T-helper 22 cell (primary cell): Measurements from ENCODE around the gene FOXN4.

Source experiments
- DNase-seq: peaks from one replicate; pipeline ENCODE4 v3.0.0-alpha.2; 2020; ENCODE audit warnings: low read depth

FOXN4 gene

DNA sequence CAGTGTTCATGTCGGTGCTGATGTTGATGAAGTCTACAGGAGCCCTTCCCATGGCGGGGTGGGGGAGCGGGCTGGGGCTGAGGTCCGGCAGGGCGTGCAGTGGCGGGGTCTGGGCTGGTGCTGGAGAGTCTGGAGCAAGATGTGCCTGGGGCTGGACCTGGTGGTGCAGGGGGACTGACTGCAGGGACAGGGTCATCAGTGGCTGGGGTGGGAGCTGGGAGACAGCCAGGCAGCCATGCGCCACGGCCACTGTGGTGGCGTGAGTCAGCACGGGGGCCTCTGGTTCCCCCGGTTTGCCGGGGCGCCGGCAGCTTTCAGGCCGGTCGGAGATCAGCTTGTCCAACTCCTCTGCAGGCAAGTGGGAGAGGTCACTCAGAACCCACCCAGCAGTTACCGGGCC, 27.6 kb downstream of the FOXN4 start:
- no peak for DNase-seq

DNA sequence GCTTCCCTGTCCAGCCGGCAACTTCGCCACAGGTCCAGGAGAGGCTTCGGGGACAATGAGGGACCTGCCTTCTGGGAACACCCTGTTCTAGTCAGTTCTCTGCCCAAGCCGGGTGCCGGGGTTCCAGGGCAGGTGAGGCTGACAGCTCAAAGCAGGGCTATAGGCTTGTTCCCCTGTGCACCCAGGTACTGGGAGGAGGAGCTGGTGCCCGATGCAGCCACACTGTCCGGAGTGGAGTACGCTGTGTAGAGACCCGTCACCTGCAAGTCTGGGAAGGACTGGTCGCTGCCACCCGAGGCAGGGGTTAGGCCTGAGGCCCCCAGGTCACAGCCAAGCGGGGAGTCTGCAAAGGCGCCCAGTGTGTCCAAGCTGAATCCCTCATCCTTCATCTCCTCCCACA, 29.6 kb downstream of the FOXN4 start:
- no peak for DNase-seq

DNA sequence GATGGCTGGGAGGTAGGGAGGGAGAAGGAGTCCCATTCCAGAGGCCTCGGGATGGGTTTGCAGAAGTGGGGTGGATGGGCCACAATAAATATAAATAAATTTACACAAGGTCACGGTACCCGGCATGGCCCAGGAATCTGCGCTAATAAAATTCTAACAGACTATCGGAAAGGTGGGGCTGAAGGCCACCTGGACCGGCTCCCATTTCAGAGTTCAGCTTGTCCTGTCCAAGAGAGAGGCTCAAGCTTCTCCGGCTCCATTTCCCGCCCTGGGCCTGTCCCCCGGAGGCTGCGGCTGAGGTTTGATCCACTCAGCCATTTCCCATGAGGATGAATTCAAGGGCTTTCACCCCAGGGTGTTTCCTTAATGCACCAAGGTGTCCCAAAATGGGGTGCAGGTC, 30.2 kb downstream of the FOXN4 start:
- no peak for DNase-seq

DNA sequence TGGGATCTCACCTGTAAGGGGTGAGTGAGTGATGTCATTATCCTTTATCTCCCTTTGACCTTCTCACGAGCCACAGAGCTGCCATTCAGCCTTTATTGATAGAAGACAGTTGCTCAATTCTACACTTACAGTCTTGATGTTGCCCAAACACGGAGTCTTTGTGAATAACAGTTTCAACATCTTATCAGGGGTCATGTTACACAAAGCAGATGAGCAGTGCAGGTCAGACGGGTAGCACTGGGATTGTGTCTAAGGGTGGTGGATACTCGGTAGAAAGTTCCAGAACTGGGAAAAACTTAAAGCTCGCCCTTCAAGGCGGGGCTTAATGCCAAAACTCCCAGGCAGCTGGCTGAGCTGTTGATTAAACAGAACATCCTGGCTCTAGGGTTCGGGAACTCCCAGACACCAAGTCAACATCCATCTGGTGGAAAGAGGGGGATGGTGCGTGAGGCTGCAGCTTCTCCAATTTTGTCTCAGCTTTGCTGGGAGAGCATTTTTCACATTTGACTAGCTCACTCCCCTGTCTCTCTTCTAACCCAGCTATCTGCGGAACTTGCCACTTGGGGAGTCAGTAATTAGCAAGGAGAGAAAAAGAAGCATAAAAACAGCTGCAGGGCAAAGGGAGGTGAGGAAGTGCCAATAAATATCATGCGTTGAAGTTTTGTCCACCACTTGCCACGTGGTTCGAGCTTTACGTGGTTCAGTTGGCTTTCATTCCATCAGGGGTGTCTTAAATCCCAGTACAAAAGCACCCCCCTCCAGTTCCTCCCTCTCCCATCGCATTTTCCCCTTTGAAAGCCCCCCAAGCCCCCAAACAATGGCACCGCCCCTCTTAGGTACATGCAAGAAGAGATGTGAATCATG, 31.0 kb downstream of the FOXN4 start:
- DNase-seq, result no peak

DNA sequence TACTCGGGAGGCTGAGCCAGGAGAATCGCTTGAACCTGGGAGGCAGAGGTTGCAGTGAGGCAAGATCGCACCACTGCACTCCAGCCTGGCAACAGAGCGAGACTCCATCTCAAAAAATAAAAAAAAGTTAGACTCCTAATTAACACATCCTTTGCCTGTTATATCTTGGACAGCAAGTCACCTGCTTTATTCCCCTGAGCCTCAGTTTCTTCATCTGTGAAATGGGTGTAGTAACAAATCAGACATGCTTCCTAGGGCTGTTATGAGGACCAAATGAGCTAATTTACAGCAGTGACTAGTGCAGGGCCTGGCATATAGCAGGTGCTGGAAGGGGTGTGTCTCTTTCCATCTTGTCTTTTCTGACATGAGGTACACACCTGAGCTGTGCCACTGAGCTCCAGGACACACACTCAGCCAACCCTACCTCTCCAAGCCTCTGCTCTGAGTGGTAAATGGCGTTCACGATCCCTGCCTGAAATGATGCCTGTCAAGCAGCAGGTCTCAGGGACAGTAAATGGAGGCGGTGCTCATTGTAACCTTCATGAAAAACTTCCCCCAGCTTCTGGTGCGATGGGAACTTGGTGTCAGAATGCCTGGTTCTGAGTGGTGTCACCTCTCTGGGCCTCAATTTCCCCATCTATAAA, 31.7 kb downstream of the FOXN4 start:
- no peak for DNase-seq

DNA sequence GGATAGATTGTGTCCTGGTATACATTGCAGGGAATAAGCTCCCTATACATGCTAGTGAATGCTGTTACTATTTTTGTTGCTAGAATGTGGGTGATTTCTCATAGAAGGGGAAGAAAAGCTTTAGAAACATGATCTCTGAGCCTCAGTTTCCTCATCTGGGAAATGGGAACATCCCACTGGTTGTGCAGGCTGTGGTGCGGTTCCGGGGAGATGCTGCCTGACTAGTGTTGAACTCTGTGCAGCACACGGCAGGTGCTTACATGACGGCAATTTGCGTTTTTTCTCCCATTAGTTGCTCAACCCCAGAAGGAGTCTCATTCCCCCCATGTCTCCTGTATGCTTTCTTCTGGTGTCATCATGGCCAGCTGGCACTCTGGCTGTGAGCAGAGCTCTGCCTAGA, 32.9 kb downstream of the FOXN4 start:
- DNase-seq, result no peak

DNA sequence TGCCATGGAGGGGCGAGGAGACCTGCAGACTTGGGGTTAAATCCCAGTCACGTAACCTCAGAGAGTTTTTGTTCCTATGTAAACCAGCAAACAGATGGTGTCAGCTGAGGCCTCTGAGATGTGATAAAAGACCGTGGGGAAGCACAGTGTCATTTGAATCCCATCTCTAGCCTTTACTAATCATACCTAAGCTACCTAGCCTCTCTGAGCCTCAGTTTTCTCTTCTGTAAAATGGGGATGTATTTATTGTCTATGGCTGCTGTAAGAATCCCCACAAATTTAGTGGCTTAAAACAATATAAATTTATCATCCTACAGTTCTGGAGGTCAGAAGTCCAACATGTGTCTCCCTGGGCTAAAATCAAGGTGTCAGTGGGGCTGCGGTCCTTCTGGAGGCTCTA, 33.9 kb downstream of the FOXN4 start:
- no peak for DNase-seq

DNA sequence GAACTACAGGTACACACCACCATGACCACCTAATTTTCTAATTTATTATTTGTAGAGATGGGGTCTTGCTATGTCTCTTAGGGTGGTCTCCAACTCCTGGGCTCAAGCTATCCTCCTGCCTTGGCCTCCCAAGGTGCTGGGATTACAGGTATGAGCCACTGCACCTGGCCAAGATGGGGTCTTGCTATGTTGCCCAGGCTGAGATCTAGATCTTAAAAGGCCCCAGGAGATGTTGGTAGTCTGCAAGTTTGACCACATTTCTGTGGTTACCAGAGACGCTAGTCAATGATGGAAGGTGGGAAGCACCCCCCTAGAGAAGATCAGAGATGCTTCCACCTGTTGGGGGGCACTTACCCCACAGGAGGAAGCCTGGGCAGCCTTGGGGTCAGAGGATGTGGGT, 34.7 kb downstream of the FOXN4 start:
- no peak for DNase-seq

DNA sequence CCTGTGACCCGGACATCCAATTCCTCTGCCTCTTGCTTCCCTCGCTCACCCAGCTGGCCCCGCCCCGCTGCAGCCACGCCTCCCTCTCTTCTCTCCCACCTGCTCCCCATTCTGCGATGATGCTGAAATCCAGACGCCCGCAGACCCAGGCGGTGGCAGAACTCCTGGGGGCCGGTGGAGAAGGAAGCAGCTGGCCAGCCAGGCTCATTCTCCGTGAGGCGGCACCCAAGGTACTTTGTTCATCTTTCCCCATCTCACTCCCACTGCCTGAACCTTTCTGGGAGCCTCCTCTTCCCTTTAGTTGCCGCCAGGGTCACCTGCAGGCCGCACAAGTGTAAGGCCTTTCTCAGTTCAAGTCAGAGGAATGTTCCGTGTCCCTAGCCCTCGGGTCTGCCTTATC, 35.7 kb downstream of the FOXN4 start:
- DNase-seq, result no peak

DNA sequence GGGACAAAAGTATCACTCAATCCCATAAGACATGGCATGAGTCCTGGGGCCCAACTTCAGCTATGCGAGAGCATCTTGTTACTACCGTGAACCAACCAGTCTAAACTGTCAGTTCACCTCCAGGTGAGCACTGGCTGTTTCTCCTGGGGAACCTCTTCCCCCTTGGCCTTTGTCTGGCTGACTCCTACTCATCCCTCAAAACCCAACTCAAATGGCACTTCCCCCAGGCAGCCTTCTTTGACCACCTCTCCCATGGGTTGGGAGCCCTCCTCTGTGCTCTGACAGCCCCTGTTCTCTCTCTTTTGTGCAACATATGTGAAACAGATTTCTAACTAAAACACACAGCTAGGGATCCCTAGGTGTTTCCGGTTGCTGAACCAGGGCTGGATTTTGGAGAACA, 37.7 kb downstream of the FOXN4 start:
- no peak for DNase-seq

DNA sequence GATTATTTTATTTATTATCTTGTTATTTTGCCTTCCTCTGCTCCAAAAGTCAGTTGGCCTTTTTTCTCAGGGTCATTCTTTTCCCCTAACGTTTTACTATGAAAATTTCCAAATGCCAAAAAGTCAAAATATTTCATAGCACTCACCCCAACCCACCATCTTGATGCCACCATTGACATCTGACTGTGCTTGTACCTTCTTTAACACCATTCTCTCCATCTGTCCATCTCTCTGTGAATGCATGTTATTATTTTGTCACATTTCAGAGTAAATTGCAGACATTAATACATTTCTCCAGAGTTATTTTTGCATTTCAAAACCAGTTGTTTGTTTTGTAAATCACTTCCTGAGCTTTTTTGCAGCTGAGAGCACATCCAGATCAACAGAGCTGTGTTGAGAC, 38.6 kb downstream of the FOXN4 start:
- DNase-seq, result no peak

DNA sequence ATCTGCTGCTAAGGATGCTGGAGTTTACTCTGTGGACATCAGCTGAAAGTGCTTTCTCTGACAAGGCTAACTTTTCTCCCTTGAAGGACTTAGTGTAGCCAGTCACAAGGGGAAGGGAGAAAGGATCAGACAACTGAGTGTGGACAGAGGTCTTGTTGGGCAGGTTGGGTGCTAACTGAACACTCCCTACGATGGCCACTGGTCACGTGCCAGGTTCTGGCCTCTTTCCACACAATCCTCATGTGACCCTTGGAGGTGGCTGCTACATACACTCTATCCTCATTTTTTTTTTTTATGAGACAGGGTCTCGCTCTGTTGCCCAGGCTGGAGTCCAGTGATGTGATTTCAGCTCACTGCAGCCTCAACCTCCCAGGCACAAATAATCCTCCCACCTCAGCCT, 39.7 kb downstream of the FOXN4 start:
- DNase-seq, result no peak

DNA sequence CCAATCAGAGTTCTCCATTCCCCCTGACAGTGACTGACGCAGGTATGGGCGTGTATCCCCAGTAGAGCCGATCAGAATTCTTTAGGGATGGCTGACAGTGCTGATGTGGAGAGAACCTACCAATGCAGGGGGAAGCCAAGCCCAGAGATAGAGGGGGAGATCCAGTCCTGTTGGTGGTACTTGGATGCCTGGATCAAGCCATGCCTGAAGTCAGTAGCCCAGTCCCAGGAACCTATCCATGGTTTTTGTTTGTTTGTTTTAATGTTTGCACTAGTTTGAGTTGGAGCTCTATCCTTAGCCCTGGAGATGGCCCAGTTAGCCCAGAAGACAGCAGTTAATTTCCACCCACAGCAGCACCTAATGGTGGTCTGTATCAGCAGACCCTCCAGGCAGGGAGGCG, 40.2 kb downstream of the FOXN4 start:
- DNase-seq, result no peak

DNA sequence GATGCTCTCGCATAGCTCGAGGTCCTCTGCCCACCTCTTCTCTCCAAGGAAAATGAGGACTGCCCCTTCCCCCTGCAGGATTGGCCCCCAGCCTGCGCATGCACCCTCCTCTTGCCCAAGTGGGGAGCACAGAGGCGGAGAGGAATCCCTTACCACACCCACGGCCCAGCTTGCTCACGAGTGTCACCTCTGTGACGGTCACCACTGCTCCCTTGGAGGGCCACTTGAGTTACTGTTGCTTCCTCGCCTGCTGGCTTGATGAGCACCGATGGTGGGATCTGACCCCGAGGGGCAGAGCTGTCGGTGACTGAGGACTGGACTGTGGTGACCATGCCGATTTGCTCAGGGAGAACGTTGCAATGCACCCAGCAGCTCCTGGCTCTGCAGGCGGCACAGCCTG, 41.7 kb downstream of the FOXN4 start:
- DNase-seq, result no peak

DNA sequence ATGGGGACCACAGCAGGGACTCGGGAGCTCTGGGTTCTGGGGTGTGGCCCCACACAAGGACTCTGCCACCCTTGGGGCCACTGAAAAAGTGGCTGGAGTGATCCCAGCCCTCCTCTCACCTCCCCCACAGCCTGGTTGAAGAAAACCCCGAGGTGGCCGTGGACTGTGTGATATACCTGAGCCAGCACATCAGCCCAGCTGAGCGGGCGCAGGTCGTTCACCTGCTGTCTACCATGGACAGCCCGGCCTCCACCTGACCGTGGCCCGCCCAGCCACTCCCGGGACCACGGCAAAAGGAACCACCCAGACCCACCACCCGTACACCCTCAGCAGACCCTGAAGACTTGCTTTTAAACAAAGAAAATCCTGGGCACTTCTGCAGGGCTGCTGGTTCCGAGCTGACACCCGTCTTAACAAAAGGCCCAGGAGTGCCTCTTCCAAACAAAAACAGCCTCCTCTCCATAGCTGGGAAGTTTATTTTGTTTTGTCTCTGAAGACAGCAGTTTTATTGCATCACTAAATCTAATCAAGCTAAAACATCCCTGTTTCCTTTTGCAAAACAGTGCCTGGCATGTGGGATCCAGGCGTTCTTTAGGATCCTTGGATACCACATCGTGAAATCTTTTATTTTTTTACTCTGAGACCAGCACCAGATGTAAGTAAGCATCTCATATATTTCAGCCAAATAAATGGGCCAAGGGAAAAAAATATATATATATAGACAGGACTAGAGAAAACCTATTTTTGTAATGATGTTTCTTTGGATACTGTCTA, 42.8 kb downstream of the FOXN4 start:
- no peak for DNase-seq

DNA sequence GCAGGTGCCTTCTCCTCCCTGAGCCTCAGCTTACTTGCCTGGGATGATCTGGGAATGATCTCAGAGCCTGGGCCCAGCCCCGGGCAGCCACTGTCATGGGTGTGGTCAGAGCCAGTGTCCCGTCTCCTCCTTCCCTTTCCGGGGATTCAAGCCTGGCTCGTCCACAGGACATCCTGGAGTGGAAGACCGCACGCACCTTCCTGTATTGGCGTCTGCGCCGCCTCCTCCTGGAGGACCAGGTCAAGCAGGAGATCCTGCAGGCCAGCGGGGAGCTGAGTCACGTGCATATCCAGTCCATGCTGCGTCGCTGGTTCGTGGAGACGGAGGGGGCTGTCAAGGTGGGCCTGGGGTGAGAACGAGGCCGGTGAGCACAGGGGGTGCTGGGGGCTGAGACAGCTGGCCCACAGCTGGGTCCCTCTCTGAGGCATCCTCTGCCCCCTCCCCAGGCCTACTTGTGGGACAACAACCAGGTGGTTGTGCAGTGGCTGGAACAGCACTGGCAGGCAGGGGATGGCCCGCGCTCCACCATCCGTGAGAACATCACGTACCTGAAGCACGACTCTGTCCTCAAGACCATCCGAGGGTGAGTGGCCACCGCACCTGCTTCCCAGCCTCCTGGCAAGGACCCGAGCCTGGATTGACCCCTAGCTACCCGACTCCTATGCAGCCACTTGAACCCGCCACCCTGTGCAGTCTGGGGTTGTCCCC, 44.0 kb downstream of the FOXN4 start:
- DNase-seq, result no peak

DNA sequence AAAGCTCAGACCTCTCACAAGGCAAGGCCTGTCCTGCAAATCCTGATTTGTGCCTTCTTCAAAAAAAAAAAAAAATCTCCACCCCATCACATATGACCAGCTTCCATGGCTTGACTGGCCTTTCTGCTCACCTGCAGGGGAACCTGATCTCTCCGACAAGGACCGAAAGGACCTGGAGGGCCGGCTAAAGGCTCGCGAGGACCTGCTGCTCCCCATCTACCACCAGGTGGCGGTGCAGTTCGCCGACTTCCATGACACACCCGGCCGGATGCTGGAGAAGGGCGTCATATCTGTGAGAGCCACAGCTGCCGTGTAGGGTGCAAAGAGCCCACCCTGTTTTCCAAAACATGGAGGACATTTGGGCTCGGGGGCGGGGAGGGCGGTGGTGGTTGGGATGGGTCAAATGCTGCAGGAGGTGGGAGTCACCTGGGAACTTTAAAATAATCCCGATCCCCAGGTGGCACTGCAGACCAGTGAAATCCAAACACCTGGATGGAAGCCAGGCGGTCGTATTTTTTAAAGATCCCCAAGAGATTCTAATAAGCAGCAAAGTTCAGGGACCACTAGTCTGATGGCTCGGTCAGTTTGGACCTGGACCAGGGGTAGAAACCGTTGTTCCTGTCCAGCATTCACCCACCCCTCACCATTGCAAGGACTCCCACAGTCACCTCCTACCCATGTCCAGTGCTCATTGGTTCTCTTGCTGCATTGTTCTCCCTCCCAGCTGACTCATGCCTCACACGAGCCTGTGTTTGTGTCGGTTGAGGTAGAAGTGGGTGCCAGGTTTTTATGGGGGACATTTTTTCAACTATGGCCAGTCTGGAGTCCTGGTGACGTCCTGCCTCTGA, 44.8 kb downstream of the FOXN4 start:
- no peak for DNase-seq

DNA sequence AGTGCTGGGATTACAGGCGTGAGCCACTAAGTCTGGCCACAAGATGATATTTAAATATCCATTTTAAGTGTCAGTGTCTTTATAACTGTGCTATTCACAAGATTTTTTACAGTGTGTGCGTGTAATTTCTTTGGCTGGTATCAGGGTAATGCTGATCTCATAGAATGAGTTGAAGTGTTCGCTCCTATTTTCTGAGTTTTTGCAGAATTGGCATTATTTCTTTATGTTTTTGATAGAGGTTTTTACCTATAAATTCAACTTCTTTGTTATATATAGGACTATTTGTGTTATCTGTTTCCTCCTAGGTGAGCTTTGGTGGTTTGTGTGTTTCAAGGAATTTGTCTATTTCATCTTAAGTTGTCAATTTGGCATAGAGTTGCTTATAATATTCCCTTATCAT, 45.6 kb downstream of the FOXN4 start:
- no peak for DNase-seq

DNA sequence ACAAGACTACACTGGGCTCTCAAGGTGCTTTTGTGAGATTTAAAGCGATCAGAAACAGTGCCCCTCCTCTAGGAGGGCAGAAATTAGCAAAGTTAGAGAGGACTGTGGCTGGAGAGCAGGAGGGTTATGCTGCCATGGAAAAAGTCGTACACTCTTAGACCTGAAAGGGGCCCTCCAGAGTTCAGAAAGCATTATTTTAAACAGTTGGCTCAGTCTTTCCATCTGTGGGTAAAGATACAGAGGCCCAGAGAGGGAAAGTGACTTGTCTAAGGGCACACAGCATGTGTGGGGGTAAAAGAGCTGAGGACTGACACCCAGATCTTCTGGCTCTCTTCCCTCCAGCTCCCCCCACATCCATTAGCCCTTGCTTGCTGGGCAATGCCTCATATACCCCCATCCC, 47.1 kb downstream of the FOXN4 start:
- no peak for DNase-seq

DNA sequence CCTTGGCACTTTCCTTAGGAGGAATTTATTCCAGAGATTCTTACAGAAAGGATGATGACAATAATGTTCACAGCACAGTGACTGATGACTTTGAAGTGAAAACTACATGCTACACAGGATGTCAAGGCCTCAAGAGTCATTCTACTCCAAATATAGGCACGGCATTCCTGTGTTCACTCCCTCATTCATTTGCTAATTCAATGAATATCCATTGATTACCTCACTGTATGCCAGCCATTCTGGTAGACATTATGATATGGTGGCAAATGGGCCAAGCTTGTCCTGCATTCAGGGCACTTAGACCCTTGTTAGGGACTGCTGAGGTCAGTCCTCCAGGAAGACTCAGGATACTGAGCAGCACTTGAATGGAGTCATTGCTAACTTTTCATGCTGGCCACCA, 48.0 kb downstream of the FOXN4 start:
- no peak for DNase-seq

DNA sequence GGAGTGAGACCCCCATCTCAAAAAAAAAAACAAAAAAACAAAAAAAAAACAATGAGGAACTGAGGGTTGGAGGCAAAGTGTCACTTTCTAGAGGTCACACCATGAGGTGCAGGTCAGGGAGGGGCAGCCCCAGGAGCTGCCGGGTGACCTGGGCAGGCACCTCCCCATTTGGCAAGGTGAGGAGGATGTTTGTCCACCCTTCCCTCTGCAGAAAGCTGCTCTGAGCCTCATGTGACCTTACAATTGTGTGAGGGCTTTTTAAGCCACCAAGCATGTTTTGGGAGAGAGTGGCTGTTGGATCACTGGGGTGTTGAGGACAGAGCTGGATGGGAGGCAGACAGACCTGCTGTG, 49.6 kb downstream of the FOXN4 start:
- DNase-seq, result no peak
